Lung microvascular endothelial cell (primary cell): ENCODE measurements around the gene POPDC3. TPM values are rescaled to one million over a fixed set of nuclear protein-coding genes. Genes with fewer than 3 reads are reported as not detected.
A peak's percentile ranks its signal among the peaks of the same experiment; 100 is the strongest.

Experiments used
- DNase-seq, 2 donors: peaks; one replicate each; pipeline versions ENCODE4 v3.0.0 to v3.0.0-alpha.2; 2010; ENCODE audit warnings: low read depth in 2 of 2
- total RNA-seq: library from RNA; depleted of rRNA; stranded (reverse); fragments of >200 nt; gene quantifications from 2 replicates; pipeline ENCODE4 v1.2.1, GENCODE V29; 2014

The POPDC3 gene
- total RNA-seq, 1 donor from 2014 or later = under 0.01 TPM

- DNase-seq = no peak
These were observed 26.9 kb downstream of the POPDC3 start for GRCh38 chr6:105152880-105153279.

- DNase-seq = no peak
These were observed 28.2 kb downstream of the POPDC3 start for GRCh38 chr6:105151644-105152043.

GRCh38 chr6:105138141-105138540 is 41.7 kb downstream of the POPDC3 start:
- DNase-seq = no peak

- peak in 1 of 2 donors; percentile 2 for DNase-seq
These were observed 42.4 kb downstream of the POPDC3 start for GRCh38 chr6:105137388-105137787.

- DNase-seq = peak; percentile 38 to 55
These were observed 43.1 kb downstream of the POPDC3 start for GRCh38 chr6:105136431-105137350.

GRCh38 chr6:105135907-105136430 is 43.8 kb downstream of the POPDC3 start:
- peak in 1 of 2 donors; percentile 7 for DNase-seq

GRCh38 chr6:105135056-105135455 is 44.8 kb downstream of the POPDC3 start:
- peak in 1 of 2 donors; percentile 20 for DNase-seq

GRCh38 chr6:105122717-105123116 is 57.1 kb downstream of the POPDC3 start:
- no peak for DNase-seq

- no peak for DNase-seq
These were observed 57.8 kb downstream of the POPDC3 start for GRCh38 chr6:105121981-105122380.

- DNase-seq = no peak
These were observed 59.2 kb downstream of the POPDC3 start for GRCh38 chr6:105120570-105120969.

GRCh38 chr6:105116150-105116549 is 63.7 kb downstream of the POPDC3 start:
- DNase-seq = no peak

- no peak for DNase-seq
These were observed 66.4 kb downstream of the POPDC3 start for GRCh38 chr6:105113422-105113821.

GRCh38 chr6:105112577-105112976 is 67.2 kb downstream of the POPDC3 start:
- DNase-seq = peak in 1 of 2 donors; percentile 11

- no peak for DNase-seq
These were observed 67.9 kb downstream of the POPDC3 start for GRCh38 chr6:105111871-105112270.

GRCh38 chr6:105111105-105111504 is 68.7 kb downstream of the POPDC3 start:
- no peak for DNase-seq

GRCh38 chr6:105109955-105110895 is 69.6 kb downstream of the POPDC3 start:
- DNase-seq = no peak

GRCh38 chr6:105108631-105109262 is 71.1 kb downstream of the POPDC3 start:
- no peak for DNase-seq
